B cell (primary cell): Measurements from ENCODE around the gene RASL10A. TPM values are rescaled to one million over a fixed set of nuclear protein-coding genes. Genes with fewer than 3 reads are reported as not detected.

Experiments
- ATAC-seq: fragments of 200-7000 bp; cut with Tn5 transposase; one replicate; pipeline ENCODE4 v1.10.0; 2021; ENCODE audit warnings: low read depth, mild to moderate bottlenecking, moderate number of reproducible peaks, moderate library complexity
- CTCF ChIA-PET: fragments of 350-600 bp; sonication (Branson Sonifier 250); formaldehyde crosslinking; loops from one replicate; lab custom pipeline; 2021; ENCODE audit warnings: antibody characterized with exemption, inconsistent platforms; lab: Charles Lee
- POLR2A ChIA-PET: fragments of 350-600 bp; sonication (Branson Sonifier 250); formaldehyde crosslinking; loops from one replicate; lab custom pipeline; 2021; ENCODE audit warnings: antibody characterized with exemption; lab: Charles Lee
- DNase-seq: peaks from one replicate; pipeline ENCODE4 v3.0.0; 2013
- H2AFZ ChIP-seq: 2 replicates; pipeline ENCODE4 v1.6.1; 2012; ENCODE audit warnings: mild to moderate bottlenecking, low read depth, low read length; ENCODE audit not compliant: insufficient read depth, poor library complexity, severe bottlenecking
- H3K27ac ChIP-seq, 2 donors: 1 replicate in 1 of 2; 2 replicates in 1 of 2; pipeline ENCODE4 v1.5.1; 2012 to 2013; ENCODE audit warnings: low read length in 2 of 2, mild to moderate bottlenecking in 2 of 2, moderate library complexity in 1 of 2
- H3K27me3 ChIP-seq, 4 experiments: fragments of 200-600 bp in 1 of 4; sonication (generic) in 1 of 4; replicated peaks in 1 of 4; 1 replicate in 2 of 4; 2 replicates in 2 of 4; pipeline versions ENCODE4 v1.6.1 to v1.7.0; 2013 to 2016; ENCODE audit warnings: low read length in 3 of 4, mild to moderate bottlenecking in 2 of 4, mixed read lengths in 1 of 4, moderate library complexity in 1 of 4; ENCODE audit not compliant: insufficient read depth in 4 of 4, control insufficient read depth in 3 of 4; ENCODE audit errors: control extremely low read depth in 1 of 4
- H3K36me3 ChIP-seq, 2 experiments: replicated peaks in 1 of 2; 1 replicate in 1 of 2; 2 replicates in 1 of 2; pipeline versions ENCODE4 v1.6.1 to v1.7.1; 2013; ENCODE audit warnings: low read length in 1 of 2; ENCODE audit not compliant: insufficient read depth in 2 of 2, control insufficient read depth in 1 of 2; ENCODE audit errors: control extremely low read depth in 1 of 2, extremely low read depth in 1 of 2
- H3K4me1 ChIP-seq, 2 donors: fragments of 200-600 bp in 1 of 2; sonication (generic) in 1 of 2; 1 replicate in 1 of 2; 2 replicates in 1 of 2; pipeline versions ENCODE4 v1.5.1 to v1.6.1; 2013 to 2017; ENCODE audit warnings: low read length in 2 of 2; ENCODE audit not compliant: control insufficient read depth in 2 of 2, insufficient read depth in 2 of 2
- H3K4me2 ChIP-seq: replicated peaks from 2 replicates; pipeline ENCODE3; 2012; ENCODE audit warnings: mild to moderate bottlenecking, low read depth, low read length; ENCODE audit not compliant: poor library complexity, severe bottlenecking
- H3K4me3 ChIP-seq, 5 experiments: fragments of 200-600 bp in 1 of 5; sonication (generic) in 1 of 5; 1 replicate in 3 of 5; 2 replicates in 2 of 5; pipeline versions ENCODE4 v1.5.1 to v1.7.0; 2011 to 2016; ENCODE audit warnings: low read length in 4 of 5, mild to moderate bottlenecking in 4 of 5, low read depth in 2 of 5, control low read depth in 1 of 5, moderate library complexity in 1 of 5; ENCODE audit not compliant: insufficient read depth in 1 of 5; ENCODE audit errors: control extremely low read depth in 1 of 5, extremely low read depth in 1 of 5
- H3K79me2 ChIP-seq: fragments of 200-600 bp; sonication (generic); one replicate; pipeline ENCODE4 v1.6.0; 2016; ENCODE audit warnings: low read length; ENCODE audit not compliant: control insufficient read depth, insufficient read depth
- H3K9ac ChIP-seq: fragments of 200-600 bp; sonication (generic); 2 replicates; pipeline ENCODE4 v1.6.1; 2017; ENCODE audit warnings: mild to moderate bottlenecking, low read length, moderate library complexity
- H3K9me3 ChIP-seq, 3 donors: one replicate each; pipeline versions ENCODE4 v1.6.1 to v1.7.1; 2013; ENCODE audit warnings: low read length in 2 of 3; ENCODE audit not compliant: control insufficient read depth in 2 of 3, insufficient read depth in 1 of 3; ENCODE audit errors: control extremely low read depth in 1 of 3
- H4K20me1 ChIP-seq: 2 replicates; pipeline ENCODE4 v1.6.0; 2012; ENCODE audit warnings: mild to moderate bottlenecking, low read length; ENCODE audit not compliant: insufficient read depth, control insufficient read depth, poor library complexity, severe bottlenecking
- H3K27ac Mint-ChIP-seq: one replicate; pipeline ENCODE4 v1.8.0; 2021; ENCODE audit warnings: mixed read lengths
- H3K27me3 Mint-ChIP-seq: one replicate; pipeline ENCODE4 v1.8.0; 2021; ENCODE audit warnings: mixed read lengths
- H3K4me1 Mint-ChIP-seq: one replicate; pipeline ENCODE4 v1.8.0; 2021; ENCODE audit warnings: mixed read lengths
- H3K4me3 Mint-ChIP-seq: one replicate; pipeline ENCODE4 v1.8.0; 2021; ENCODE audit warnings: mixed read lengths
- H3K9me3 Mint-ChIP-seq: one replicate; pipeline ENCODE4 v1.8.0; 2022; ENCODE audit warnings: mixed read lengths; ENCODE audit not compliant: insufficient read depth
- CTCF ChIP-seq: fragments of 200-600 bp; IDR thresholded peaks from one replicate; pipeline ENCODE4 v1.8.0; 2022; ENCODE audit warnings: antibody characterized with exemption, mild to moderate bottlenecking
- EZH2 ChIP-seq: IDR thresholded peaks from 2 replicates; pipeline ENCODE4 v1.6.1; 2012; ENCODE audit warnings: borderline replicate concordance, low read depth, mild to moderate bottlenecking, moderate library complexity, low read length; ENCODE audit not compliant: insufficient read depth, poor library complexity, severe bottlenecking
- WGBS: methylation state at CpG from one replicate; pipeline ENCODE4 v1.1.5; 2013; ENCODE audit warnings: missing lambda C conversion rate; ENCODE audit not compliant: insufficient coverage; 5-methylcytosine and 5-hydroxymethylcytosine counted together
- intact Hi-C: fragments of 100-400 bp; cut with micrococcal nuclease; formaldehyde crosslinking; loops from one replicate; pipeline ENCODE4 v1.10.0; 2022
- polyA plus RNA-seq: library from polyadenylated mRNA; depleted of rRNA; stranded (reverse); fragments of >200 nt; gene quantifications from 2 replicates; pipeline ENCODE4 v1.2.3, GENCODE V29; 2012
- total RNA-seq, 2 donors: library from RNA; stranded (reverse); fragments of 120-200 nt in 1 of 2; gene quantifications; 1 replicate in 1 of 2; 2 replicates in 1 of 2; pipeline versions ENCODE4 v1.2.3 to v1.2.4, GENCODE V29; 2013 to 2022

RASL10A gene
- total and polyA plus RNA-seq, 2 donors (not counting 1 experiment from before 2014, with no cell fraction given), result 2.8 to 4.7 TPM

- H3K9ac ChIP-seq, result no peak overlapping the region
- 91% methylated on average over 12 of the region's 21 CpGs for WGBS
- H3K27ac ChIP-seq, result no peak overlapping the region
- peaks cover 4% of the 10 kb centered on the region for H4K20me1 ChIP-seq
- H2AFZ ChIP-seq, result no peak overlapping the region
- no peak overlapping the region for H3K27ac Mint-ChIP-seq
- no peak for ATAC-seq
- no peaks in the 10 kb centered on the region for H3K9me3 Mint-ChIP-seq
- H3K9me3 ChIP-seq, result peaks cover 0 to 33% (median 0%) of the 10 kb centered on the region in 3 donors
- POLR2A ChIA-PET, result no interaction called here
- H3K27me3 Mint-ChIP-seq, result peaks cover 43% of the 10 kb centered on the region
- no peak overlapping the region for H3K4me3 Mint-ChIP-seq
- CTCF ChIA-PET, result no interaction called here
- intact Hi-C loops, result no loop called here
- no peaks in the 10 kb centered on the region for H3K36me3 ChIP-seq
- peaks cover 37% of the 10 kb centered on the region for H3K4me1 Mint-ChIP-seq
- peaks cover 0 to 74% (median 36%) of the 10 kb centered on the region in 4 experiments for H3K27me3 ChIP-seq
- no peak overlapping the region for H3K4me2 ChIP-seq
- no peak for DNase-seq
- H3K4me3 ChIP-seq, result no peak overlapping the region
- peaks cover 2% of the 10 kb centered on the region for H3K79me2 ChIP-seq
- peaks cover 34 to 47% of the 10 kb centered on the region in 2 donors for H3K4me1 ChIP-seq
- TF ChIP-seq CTCF (no peak), EZH2 (no peak)
Measured at GRCh38 chr22:29309332-29310064, 6.0 kb downstream of the RASL10A start.

GRCh38 chr22:29308791-29309262, 6.7 kb downstream of the RASL10A start:
- Histone ChIP-seq H3K4me1 (peaks cover 27 to 40% of the 10 kb centered on the region in 2 donors), H3K9ac (no peak overlapping the region), H3K36me3 (no peaks in the 10 kb centered on the region), H3K27ac (no peak overlapping the region), H2AFZ (no peak overlapping the region), H3K4me3 (no peak overlapping the region), H3K79me2 (peaks cover 2% of the 10 kb centered on the region), H3K9me3 (peaks cover 0 to 27% (median 0%) of the 10 kb centered on the region in 3 donors), H3K4me2 (no peak overlapping the region), H4K20me1 (peaks cover 4% of the 10 kb centered on the region), H3K27me3 (peaks cover 0 to 68% (median 30%) of the 10 kb centered on the region in 4 experiments)
- no peaks in the 10 kb centered on the region for H3K9me3 Mint-ChIP-seq
- H3K4me3 Mint-ChIP-seq, result no peak overlapping the region
- no peak overlapping the region for H3K27ac Mint-ChIP-seq
- TF ChIP-seq EZH2 (no peak), CTCF (no peak)
- CTCF ChIA-PET, result no interaction called here
- peaks cover 34% of the 10 kb centered on the region for H3K4me1 Mint-ChIP-seq
- intact Hi-C loops, result no loop called here
- peaks cover 41% of the 10 kb centered on the region for H3K27me3 Mint-ChIP-seq
- 79% methylated on average over 13 of the region's 13 CpGs for WGBS
- POLR2A ChIA-PET, result no interaction called here
- DNase-seq, result no peak
- ATAC-seq, result no peak
